CD4-positive, alpha-beta T cell treated with Interleukin-17A for 4 hours (primary cell): ENCODE results near the gene OR2C1.

Source experiments
- DNase-seq: peaks from one replicate; pipeline ENCODE4 v3.0.0-alpha.2; 2020; ENCODE audit warnings: mixed read lengths

The OR2C1 gene

GRCh38 chr16:3355589-3355988 is at the start of gene OR2C1:
OR2C1 (plus strand) TSS chr16:3355889; CDS start chr16:3355941, 52 bp downstream.
- DNase-seq = no peak

GRCh38 chr16:3306078-3306477 is 49.6 kb upstream of the OR2C1 start:
- no peak for DNase-seq

- no peak for DNase-seq
Measured at GRCh38 chr16:3311496-3311895, 44.2 kb upstream of the OR2C1 start.

GRCh38 chr16:3317315-3317999 is 38.2 kb upstream of the OR2C1 start:
- no peak for DNase-seq

- no peak for DNase-seq
Measured at GRCh38 chr16:3321816-3322215, 33.9 kb upstream of the OR2C1 start.

GRCh38 chr16:3327514-3327913 is 28.2 kb upstream of the OR2C1 start:
- no peak for DNase-seq

GRCh38 chr16:3328104-3328503 is 27.6 kb upstream of the OR2C1 start:
- DNase-seq = no peak

- no peak for DNase-seq
Measured at GRCh38 chr16:3328643-3329042, 27.0 kb upstream of the OR2C1 start.

GRCh38 chr16:3346041-3346440 is 9.6 kb upstream of the OR2C1 start:
- DNase-seq = no peak

GRCh38 chr16:3347586-3347985 is 8.1 kb upstream of the OR2C1 start:
- no peak for DNase-seq

- no peak for DNase-seq
Measured at GRCh38 chr16:3348547-3349167, 7.0 kb upstream of the OR2C1 start.

GRCh38 chr16:3349175-3349574 is 6.5 kb upstream of the OR2C1 start:
- DNase-seq = no peak

- no peak for DNase-seq
Measured at GRCh38 chr16:3356118-3356517, 429 bp downstream of the OR2C1 start.

- DNase-seq = no peak
Measured at GRCh38 chr16:3358871-3359270, 3.2 kb downstream of the OR2C1 start.

GRCh38 chr16:3362931-3363330 is 7.2 kb downstream of the OR2C1 start:
- DNase-seq = no peak

- no peak for DNase-seq
Measured at GRCh38 chr16:3363793-3364192, 8.1 kb downstream of the OR2C1 start.

GRCh38 chr16:3364774-3365427 is 9.2 kb downstream of the OR2C1 start:
- peak; percentile 84 for DNase-seq

- no peak for DNase-seq
Measured at GRCh38 chr16:3369073-3369472, 13.4 kb downstream of the OR2C1 start.

GRCh38 chr16:3375680-3376079 is 20.0 kb downstream of the OR2C1 start:
- no peak for DNase-seq

- DNase-seq = no peak
Measured at GRCh38 chr16:3377917-3378316, 22.2 kb downstream of the OR2C1 start.

- DNase-seq = no peak
Measured at GRCh38 chr16:3383045-3383448, 27.4 kb downstream of the OR2C1 start.

GRCh38 chr16:3388325-3388724 is 32.6 kb downstream of the OR2C1 start:
- DNase-seq = no peak

- DNase-seq = no peak
Measured at GRCh38 chr16:3389663-3390338, 34.1 kb downstream of the OR2C1 start.

GRCh38 chr16:3400446-3400778 is 44.7 kb downstream of the OR2C1 start:
- no peak for DNase-seq
